Kasumi-1 (cell line): ENCODE data around the gene AUTS2.

ENCODE experiments used
- DNase-seq, 2 experiments: peaks; one replicate each; lab custom pipeline; 2025; lab: John Stamatoyannopoulos, UW

AUTS2 gene

DNA sequence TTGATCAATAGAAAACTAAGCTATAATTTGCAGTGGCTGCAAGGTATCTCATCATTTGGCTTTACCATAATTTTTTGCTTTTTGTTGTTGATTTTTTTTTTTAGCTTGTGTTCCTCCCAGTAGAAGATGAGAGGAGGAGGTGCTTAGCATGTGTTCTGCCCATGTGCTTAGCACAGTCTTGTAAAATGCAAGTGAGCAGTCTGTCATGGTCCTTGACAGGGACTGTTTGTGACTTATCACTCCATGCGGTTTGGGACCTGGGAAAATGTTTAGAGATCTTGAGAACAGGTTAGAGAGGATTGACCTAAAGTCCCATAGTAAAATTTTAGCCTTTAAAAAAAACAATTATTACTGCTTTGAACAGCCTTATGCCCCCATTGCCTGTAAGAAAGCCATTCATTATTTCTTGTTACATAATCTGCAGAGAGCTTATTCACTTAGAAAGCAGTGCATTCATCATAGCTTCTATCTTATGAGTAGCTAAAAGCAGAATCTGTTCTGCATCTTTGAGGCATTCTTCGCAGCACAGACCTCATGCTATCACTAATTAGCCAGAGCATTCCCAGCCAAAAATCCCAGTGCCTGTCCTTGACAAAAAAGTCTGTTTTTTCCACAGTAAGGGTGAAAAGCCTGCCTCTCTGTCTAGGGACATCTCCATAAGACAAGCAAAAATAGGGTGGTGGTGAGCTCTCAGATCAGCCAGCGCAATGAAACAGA, 784.9 kb downstream of the AUTS2 start:
- DNase-seq: no peak

DNA sequence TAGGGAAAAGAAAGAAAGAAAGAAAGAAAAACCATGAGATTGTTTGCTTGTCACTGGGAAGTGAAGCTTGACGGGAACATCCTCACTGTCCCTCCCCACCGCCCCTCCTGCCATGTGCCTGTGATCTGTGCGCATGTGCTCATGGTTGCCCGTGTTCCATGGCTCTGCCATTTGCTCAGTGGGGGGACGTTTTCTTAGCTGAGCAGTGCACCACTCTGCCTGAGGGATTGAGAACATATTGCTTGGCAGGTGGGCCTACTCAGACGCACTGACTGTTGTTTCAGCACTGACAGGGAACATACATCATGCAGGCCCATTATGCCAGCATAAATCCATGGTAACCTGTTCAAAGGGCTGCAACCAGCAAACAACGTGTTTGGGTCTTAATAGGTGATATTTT, 785.7 kb downstream of the AUTS2 start:
- DNase-seq: no peak

DNA sequence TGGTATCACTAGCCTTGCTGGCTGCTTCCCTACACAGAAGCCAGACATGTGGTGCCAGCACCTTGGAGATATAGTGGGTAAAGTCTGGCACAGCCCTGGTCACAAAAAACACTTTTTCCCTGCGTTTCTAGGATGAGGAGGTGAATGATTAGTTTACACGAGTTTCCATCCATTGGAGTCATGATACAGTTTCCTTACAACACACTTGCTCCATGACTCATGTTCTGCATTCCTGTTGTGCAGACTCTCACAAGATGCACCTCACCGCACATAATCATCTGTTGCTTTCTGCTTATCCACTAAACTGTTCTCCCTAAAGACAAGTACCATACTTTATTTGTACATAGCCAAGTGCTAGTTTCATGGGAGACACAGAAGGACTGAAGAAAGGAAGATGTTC, 786.6 kb downstream of the AUTS2 start:
- no peak for DNase-seq

DNA sequence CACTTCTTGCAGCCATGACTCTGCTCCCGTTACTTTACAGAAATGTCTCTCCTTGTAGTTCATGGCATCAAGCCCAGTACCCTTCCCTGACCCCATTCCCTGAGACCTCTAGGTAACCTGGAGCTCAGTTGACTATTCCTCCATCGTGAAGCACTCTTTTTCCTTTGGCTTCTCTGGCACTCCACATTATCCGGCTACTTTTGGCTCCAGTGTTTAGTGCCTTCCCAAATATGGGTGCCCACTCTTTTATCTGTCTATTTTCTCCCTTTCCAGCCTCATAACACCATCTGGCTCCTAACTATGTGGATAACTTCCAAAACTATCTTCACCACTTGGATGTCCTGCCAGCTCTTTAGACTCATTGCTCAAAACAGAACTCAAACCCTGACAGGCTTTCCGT, 788.9 kb downstream of the AUTS2 start:
- DNase-seq: no peak

DNA sequence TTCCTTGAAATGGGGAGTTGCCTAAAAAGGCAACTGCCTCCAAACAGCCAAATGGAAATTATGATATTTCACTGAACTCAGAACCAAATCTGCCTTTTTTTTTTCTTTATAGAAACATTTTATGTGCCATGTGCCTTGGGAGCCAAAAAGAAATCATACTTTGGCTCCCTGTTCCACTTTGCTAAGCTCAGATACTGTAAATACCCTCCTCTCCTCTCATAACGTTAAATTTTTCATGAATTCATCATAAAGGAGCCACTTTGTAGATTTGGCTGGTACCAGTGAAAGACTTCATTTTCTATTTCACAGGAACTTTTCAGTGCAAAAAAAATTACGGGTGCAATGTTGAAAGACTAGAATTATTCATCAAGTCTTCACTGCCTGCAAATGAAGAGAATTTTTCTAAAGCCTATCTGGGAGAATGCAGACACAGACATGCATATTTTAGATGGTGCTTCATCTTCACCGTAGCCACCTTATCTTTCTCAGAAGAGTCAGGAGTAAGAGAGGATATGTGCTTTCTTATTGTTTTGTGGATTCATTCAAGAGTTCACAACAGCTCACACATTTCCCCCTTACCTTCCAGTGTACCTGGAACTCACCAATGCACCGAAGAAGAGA, 791.4 kb downstream of the AUTS2 start:
- DNase-seq: no peak

DNA sequence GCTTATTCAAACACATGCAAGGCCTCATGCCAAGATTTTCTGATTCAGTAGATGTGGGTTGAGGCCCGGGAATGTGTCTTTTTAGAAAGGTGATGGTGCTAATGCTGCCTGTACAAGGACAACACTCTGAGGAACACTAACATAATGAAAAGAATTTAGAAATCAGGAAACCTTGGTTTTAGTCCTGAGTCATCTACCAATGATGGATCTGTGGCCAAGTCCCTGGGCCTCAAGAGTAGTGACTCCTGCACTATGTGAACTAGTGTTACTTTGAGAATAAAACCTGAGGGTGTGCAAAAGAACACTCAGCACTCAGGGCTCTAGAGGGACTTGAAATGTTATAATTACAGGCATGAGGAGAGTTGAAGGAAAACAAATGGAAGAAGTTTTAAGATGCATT, 792.0 kb downstream of the AUTS2 start:
- DNase-seq: no peak

DNA sequence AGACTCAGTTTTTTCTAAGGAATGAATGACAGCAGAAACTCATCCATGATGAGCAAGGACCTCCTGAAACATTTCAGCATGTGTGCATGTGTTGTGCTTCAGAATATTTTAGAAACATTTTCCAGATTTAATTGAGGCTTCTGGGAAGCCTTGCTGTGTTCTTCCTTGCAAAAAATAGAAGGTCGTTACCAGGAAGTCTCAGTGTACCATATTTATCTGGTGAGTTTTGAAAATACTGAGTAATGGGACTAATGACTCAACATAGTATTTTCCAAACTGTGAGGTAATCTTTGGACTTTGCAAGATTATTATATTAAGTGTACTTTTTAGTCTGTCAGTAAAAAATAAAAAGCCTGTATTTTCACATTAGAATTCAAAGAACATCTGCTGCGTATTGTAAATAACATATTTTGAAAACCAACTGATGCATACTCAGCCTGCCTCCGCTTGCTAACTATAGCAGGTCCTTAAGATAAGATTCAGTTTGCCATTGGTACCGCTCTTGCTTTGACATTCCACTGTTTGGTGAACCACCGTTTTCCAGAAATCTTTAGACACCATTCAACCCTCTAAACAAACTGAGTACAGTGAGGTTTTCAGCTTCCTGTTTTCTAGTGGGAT, 794.1 kb downstream of the AUTS2 start:
- DNase-seq: no peak

DNA sequence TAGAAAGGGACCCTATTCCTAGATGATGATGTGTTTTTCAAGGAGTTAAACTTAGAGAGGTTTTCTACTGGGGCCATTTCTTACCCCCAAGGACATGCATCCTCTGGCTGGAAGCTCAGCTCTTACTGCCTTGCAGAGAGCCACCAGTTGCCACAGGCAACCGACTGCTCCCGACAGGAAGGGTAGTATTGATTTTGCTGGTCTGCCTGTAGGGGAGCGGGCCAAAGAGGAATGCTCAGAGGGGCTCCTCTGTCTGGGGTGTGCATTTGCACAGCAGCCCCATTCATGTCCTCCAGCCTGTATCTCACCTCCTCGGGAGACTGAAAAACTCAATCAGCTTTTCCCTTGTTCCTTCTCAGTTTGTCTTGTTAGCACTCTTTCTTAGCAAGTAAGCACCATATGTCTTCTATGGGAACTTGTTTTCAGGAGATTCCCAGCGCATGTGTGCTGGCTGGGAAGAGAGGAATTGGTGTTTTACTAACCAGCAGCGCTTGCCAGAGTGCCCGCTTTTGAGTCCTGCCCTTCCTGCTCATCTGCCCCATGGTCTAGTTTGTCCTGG, 794.7 kb downstream of the AUTS2 start:
- no peak for DNase-seq

DNA sequence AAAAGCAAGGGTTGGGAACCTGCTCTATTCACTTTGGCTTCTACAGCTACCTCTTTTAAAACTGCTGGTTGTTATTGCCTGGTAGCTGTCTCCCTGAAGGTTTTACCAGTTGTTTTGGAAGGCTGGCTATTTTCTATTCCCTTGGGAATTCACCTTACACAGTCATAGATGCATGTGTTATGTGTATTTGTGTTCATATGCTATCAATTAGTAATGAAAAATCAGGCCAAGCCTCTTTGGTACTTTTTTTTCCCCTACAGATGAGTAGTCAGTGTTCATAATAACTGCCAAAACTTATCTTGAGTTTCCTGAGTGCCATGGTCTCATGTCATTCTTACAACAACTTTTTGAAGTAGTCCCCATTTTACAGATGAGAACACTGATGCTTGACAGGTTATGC, 795.7 kb downstream of the AUTS2 start:
- DNase-seq: no peak

DNA sequence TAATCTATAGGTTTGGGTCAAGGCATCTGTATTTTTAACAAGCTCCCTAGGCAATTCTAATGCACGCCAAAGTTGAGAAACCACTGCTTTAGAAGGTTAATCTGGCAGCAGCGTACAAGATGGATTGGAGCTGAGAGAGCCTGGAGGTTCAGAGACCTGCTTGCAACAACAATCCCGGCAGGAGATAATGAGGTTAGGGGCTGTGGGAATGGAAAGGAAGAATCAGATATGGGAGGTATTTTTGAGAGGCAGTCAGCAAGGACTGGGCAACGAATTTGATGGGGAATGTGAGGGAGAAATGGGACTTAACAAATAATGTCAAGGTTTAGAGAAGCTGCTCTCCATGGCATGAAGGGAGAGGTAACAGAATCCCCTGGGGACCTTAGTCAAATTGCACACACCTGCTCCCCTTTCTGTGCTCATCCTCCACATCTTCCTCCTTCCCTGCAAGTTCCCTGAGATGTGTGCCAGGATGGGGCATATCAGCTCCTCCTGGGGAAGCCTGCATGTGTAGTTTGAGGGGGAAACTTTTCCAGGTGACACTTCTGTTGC, 802.6 kb downstream of the AUTS2 start:
- no peak for DNase-seq

DNA sequence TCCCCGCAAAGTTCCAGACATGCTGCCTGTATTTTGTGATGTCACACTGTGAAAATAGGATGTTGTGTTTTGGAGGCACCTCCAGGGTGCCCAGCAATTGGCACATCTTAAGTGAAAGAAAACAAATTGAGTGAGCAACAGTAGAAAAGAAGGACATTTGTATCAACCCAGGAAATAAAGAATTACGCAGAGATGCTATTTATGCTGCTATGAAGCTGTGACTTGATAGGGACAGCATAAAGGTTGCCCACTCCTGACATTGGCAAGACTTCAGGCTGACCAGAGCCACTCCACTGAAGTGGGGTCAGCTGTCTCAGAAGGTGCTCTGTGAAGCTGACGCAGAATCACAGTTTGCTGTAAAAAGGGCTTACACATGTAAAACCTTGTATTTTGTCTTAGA, 803.8 kb downstream of the AUTS2 start:
- no peak for DNase-seq

DNA sequence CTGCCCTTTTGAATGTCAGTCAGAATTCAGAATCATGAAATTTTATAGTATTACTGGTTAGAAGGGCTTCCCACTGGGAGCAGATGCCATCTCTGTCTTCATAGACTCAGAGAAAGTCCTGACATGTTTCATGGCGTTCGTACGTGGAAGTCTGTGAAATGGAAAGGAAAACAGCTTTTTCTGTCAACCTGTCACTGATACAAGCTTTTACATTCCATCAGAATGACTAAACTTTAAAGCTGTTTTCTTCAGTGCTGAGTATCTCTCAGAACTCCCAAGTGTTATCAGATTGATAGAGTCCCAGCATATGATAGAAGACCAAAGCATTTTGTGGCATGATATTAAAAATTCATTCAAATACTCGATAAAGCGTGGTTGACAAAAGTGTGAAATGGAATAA, 807.0 kb downstream of the AUTS2 start:
- no peak for DNase-seq

DNA sequence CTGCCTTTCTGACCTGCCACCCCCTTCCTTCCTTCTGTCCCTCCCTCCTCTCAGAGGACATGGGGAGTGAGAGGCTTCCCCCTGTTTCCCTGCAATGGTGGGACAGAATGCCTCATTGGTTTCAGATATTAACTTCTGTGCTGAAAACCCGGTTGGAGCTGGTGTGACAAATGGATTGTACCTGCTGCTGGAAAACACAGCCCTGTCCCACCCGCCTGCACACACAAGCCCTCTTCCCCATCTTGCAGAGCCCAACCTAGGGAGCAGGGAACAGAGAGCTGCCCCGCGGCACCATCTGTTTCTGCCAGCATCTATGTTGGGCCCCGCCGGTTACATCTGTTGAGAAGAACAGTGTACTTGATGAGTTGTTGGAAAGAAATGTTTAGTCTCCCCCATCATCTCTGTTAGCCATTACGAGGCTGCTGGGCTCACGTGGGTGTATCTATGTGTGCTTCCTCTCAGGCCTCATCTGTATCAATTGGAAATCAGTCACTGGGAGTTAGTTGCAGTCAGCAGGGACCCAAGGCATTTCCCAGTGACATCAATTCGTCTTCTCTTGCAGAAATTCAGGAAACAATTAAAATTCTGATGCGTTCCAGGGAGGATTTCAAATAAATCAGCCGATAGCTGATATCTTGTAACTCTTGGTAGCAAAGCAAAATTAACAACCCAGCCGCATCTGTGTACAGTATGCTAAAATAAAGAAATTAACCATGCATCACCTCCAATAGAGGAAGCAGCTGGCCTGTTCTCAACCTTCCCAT, 808.1 kb downstream of the AUTS2 start:
- DNase-seq: no peak

DNA sequence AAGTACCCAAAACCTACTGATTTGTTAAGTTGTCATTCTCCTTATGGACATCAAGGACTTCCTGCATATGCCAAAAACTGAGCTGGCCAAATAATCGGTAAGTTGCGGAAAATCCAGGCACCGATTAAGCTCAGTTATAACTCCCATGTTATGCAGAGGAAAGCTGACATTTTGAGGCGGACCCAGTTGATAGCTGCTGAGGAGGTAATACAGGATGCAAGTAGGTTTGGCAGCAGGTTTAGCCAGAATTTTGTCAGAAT, 808.6 kb downstream of the AUTS2 start:
- no peak for DNase-seq

DNA sequence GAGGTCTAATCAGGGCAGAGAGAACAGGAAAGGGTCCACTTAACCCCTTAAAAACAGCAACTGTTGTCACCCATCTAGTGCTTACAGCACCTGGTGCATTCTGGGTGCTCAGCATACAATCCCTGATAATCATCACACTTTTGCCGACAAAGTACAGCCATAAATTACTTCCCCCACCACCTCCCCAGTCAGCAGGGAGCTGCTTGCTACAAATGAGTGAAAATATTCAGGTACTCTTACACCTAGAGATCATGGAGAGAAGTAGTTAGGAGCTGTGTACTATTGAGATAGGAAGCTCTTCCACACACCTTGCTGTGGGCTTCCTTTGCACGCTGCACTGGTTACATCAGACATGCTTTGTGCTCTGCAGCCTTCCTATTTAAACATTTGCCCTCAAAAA, 810.2 kb downstream of the AUTS2 start:
- DNase-seq: no peak

DNA sequence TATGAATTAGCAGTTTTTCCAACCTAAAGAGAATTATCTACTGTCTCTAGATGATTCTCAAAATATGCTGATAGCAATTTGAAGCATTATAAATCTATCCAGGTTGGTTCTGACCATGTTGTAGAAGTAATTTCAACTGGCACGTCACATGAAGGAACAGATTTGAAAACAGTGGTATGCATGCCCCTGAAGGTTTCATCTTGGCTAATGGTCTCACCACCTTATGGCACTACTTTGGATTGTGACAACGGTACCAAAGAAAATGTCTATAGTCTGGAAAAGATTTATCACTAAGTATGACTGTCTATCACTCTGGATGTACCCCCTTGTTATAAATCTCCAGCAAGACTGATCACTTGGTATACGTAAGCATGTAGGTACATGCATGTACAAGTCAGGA, 810.6 kb downstream of the AUTS2 start:
- no peak for DNase-seq

DNA sequence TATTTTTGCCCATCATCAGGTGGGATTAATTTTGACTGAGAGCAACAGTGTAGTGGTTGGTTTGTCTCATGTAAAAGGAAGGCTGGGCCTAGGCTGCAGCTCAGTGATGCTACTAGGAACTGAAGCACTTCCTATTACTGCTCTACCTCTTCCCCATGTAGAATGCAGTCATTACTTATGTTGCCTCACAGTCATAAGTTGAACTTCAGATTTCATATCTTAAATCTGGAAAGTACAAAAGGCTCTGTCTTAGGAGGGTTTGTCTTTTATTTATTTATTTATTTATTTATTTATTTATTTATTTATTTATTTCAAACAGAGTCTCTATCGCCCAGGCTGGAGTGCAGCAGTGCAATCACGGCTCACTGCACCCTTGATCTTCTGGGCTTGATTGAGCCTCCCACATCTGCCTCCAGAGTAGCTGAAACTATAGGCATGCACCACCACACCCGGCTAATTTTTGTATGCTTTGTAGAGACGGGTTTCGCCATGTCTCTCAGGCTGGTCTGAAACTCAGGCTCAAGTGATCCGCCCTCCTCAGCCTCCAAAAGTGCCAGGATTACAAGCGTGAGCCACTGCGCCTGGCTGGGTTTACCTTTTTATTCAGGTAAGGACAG, 812.0 kb downstream of the AUTS2 start:
- DNase-seq: no peak

DNA sequence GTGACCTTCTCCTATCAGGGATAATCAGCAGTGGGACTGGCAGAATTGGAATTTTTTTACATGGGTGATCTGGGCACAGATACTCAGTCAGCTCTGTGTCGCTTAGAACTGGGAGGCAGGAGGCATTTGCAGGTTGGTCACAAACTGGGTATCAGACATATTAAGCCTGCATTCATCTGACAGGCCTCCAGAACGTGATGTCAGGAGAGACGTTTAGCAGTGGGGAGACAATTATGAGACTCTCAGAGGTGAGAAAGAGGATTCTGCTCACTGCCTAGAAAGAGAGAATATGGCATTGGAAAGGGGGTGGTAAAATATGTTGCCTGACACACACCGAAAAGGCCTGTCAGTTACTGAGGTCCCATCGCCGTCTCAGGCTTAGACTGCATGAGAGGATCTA, 816.1 kb downstream of the AUTS2 start:
- no peak for DNase-seq

DNA sequence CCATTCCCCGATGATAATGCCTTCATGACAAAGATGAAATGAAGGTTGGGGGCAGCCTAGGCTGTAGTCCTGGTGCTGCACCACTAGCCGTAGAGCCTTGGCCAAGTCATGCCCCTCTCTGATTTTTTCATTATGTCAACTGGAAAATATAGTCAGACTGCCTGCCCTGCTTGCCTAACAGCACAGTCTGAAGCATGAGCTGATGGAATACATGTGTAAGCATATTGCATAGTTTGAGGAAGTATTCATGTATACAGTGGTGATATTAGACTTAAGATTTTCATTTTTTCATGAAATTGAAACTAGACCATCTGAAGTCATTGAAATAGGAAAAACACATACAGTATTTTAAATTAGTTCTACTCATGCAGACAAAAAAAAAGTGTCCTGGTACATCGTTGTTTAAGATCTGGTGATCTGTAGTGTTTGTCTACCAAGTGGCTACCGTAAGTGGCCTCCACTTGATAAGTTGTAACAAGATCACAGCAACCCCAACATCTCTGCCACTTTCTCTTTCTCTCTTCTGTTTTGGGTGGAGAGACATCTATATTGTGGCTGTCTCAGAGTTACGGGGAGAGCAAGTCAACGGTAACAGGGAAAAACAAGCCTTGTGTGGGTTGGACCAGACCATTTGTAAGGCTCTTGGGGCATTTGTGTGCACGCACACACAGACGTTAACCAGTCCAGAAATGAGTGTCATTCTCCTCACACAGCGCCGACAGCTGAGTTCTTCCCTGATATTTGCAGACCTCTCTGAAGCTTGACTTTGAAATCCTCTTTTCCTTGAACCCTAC, 817.1 kb downstream of the AUTS2 start:
- no peak for DNase-seq

DNA sequence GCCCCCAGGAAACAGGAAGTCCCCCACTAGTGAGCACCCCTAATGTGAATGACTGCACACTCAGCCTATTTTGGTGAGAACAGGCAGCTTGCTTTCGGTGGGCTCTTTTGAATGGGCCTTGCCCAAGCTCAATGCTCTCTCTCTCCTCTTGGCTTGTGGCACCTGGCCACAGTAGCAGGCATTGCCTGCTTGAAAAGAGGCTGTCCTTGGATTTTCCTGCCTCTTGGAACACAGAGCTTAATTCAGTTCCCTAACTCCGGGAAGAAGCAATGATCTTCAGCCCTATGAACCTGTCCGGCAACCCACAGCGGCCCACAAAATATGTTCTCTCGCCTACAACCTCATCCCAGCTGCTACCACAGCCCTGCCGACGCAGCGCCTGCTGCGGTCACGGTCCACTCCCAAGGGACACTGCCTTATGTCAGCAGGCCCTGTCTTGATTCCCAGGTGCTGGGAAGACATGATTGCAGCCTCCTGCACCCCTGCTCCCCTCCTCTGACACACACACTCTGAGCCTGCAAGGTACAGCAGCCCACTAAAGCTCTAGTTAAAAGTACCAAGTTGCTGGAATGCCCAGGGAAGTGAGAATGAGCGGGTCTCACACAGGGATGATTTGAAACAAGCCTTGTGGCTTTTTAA, 818.2 kb downstream of the AUTS2 start:
- DNase-seq: no peak
